ENCODE data around the gene ZNF444. TPM values are rescaled to one million over a fixed set of nuclear protein-coding genes. Genes with fewer than 3 reads are reported as not detected.
"Not testable (repeated sequence)": the region's sequence is repeated elsewhere in the genome, so short reads cannot be mapped to it uniquely, and the experiment has no call there.

Gene ZNF444
- total and polyA plus RNA-seq, 4 donors = 10.3 to 48.3 (median 24.6) TPM

DNA sequence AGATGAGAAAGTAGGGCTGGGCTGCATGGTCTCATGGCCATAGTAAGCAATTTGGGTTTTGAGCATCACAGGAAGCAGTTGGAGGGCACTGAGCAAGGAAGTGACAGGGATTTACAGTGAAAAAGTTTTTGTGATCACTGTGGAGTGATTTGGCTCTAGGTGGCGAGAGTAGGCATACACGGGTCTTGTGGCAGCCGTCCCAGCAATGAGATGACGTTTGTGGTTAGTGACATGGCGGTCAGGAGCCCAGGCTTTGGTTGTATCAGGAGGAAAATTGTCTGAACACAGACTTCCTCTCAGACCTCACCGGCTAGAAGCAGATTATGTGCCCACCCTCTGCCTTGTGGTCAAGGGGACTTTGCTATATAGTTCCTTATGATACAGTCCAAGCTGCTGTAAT, 3.3 kb downstream of the ZNF444 start:
- no peaks in the 10 kb centered on the region for H3K9me3 ChIP-seq (ENCODE audit: control insufficient read depth, low read length)

DNA sequence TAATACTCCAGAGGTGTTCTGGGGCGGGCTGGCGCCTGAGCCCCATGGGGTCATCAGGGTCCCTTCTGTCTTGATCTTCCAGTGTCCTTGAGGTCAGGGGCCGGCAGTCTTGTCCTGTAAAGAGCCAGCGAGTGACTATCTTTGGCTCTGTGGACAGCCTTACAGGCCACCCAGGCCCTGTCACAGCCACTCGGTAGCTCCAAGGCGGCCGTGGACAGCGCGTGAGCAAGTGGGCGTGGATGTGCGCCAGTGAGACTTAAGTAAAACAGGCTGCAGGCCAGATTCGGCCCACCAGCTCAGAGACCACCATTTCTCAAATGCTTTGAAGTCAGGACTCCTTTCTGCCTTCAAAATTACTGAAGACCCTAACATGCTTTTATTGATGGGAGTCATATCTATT, 3.7 kb downstream of the ZNF444 start:
- H3K4me3 ChIP-seq (ENCODE audit: low read length in 2 of 2) = no peak overlapping the region
- intact Hi-C loops (cut with DNase I) = loop anchor here in 1 of 2 donors (5.0 to 10.0 kb wide), 2 partner anchors 38 to 170 kb away; partner anchors contain the start of gene ZSCAN5A
- H3K4me1 ChIP-seq (ENCODE audit: control insufficient read depth in 1 of 2, insufficient read depth in 2 of 2, low read length in 2 of 2) = no peaks in the 10 kb centered on the region
- H3K27ac ChIP-seq (ENCODE audit: low read depth in 1 of 2, low read length in 2 of 2) = no peak overlapping the region
- DNase-seq = no peak
- H3K27me3 ChIP-seq (ENCODE audit: control insufficient read depth in 1 of 2, insufficient read depth in 2 of 2, low read length in 1 of 2) = no peaks in the 10 kb centered on the region
- ATAC-seq (ENCODE audit: low FRiP score) = no peak
- H3K36me3 ChIP-seq (ENCODE audit: control insufficient read depth in 1 of 2, insufficient read depth in 2 of 2, low read length in 1 of 2) = peaks cover 0 to 2% of the 10 kb centered on the region in 2 donors
- 89 to 93% methylated on average over 12 of the region's 12 CpGs for WGBS, 2 donors
- H3K9me3 ChIP-seq (ENCODE audit: control insufficient read depth, low read length) = no peaks in the 10 kb centered on the region

More for the DNA sequence above, 3.3 kb downstream of the ZNF444 start:
- WGBS, 2 donors = 62 to 64% methylated on average over 6 of the region's 6 CpGs
- ATAC-seq (ENCODE audit: low FRiP score) (no peak), DNase-seq (no peak)
- Histone ChIP-seq H3K4me3 (ENCODE audit: low read length in 2 of 2) (no peak overlapping the region), H3K27me3 (ENCODE audit: control insufficient read depth in 1 of 2, insufficient read depth in 2 of 2, low read length in 1 of 2) (no peaks in the 10 kb centered on the region), H3K36me3 (ENCODE audit: control insufficient read depth in 1 of 2, insufficient read depth in 2 of 2, low read length in 1 of 2) (peaks cover 0 to 2% of the 10 kb centered on the region in 2 donors), H3K27ac (ENCODE audit: low read depth in 1 of 2, low read length in 2 of 2) (no peak overlapping the region), H3K4me1 (ENCODE audit: control insufficient read depth in 1 of 2, insufficient read depth in 2 of 2, low read length in 2 of 2) (no peaks in the 10 kb centered on the region)
- intact Hi-C loops (cut with DNase I) = loop anchor here in 1 of 2 donors (5.0 to 10.0 kb wide), 2 partner anchors 37 to 170 kb away; partner anchors contain the start of gene ZSCAN5A

DNA sequence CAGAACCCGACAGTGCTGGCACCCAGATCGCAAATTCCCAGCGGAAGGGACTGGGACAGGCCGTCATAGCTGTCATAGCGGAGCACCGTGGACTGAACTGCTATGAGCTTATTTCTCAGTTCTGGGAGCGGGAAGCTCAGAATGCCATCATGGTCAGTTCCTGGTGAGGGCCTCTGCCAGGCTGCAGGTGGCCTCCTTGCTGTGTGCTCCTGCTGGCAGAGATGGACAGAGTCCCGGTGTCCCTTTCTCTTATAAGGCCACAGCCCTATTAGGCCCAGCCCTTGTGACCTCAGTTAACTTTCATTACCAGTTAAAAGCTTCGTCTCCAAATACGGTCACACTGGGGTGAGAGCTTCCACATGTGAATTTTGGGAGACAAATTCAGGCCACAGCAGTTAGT, 4.6 kb downstream of the ZNF444 start:
- Histone ChIP-seq H3K36me3 (ENCODE audit: control insufficient read depth in 1 of 2, insufficient read depth in 2 of 2, low read length in 1 of 2) (peaks cover 0 to 2% of the 10 kb centered on the region in 2 donors), H3K27me3 (ENCODE audit: control insufficient read depth in 1 of 2, insufficient read depth in 2 of 2, low read length in 1 of 2) (no peaks in the 10 kb centered on the region), H3K27ac (ENCODE audit: low read depth in 1 of 2, low read length in 2 of 2) (no peak overlapping the region), H3K4me1 (ENCODE audit: control insufficient read depth in 1 of 2, insufficient read depth in 2 of 2, low read length in 2 of 2) (no peaks in the 10 kb centered on the region), H3K9me3 (ENCODE audit: control insufficient read depth, low read length) (no peaks in the 10 kb centered on the region), H3K4me3 (ENCODE audit: low read length in 2 of 2) (no peak overlapping the region)
- 84 to 91% methylated on average over 10 of the region's 10 CpGs for WGBS, 2 donors
- ATAC-seq (ENCODE audit: low FRiP score) (no peak), DNase-seq (no peak)
- intact Hi-C loops (cut with DNase I) = loop anchor here in 1 of 2 donors (10.0 kb wide), 1 partner anchor 169 kb away; the partner anchor contains the start of gene ZSCAN5A

DNA sequence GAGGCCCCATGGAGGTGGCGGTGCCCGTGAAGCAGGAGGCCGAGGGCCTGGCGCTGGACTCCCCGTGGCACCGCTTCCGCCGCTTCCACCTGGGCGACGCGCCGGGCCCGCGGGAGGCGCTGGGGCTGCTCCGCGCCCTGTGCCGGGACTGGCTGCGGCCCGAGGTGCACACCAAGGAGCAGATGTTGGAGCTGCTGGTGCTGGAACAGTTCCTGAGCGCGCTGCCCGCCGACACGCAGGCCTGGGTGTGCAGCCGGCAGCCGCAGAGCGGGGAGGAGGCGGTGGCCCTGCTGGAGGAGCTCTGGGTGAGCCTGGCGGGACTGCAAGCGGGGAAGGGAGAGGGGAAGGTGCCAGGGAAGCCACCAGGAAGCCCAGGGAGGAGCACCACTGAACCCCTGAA, 5.8 kb downstream of the ZNF444 start:
- WGBS, 2 donors = 96% methylated on average over 31 of the region's 31 CpGs
- H3K9me3 ChIP-seq (ENCODE audit: control insufficient read depth, low read length) = no peaks in the 10 kb centered on the region
- no peak overlapping the region for H3K27ac ChIP-seq (ENCODE audit: low read depth in 1 of 2, low read length in 2 of 2)
- H3K27me3 ChIP-seq (ENCODE audit: control insufficient read depth in 1 of 2, insufficient read depth in 2 of 2, low read length in 1 of 2) = no peaks in the 10 kb centered on the region
- DNase-seq = no peak
- no peaks in the 10 kb centered on the region for H3K4me1 ChIP-seq (ENCODE audit: control insufficient read depth in 1 of 2, insufficient read depth in 2 of 2, low read length in 2 of 2)
- no peak for ATAC-seq (ENCODE audit: low FRiP score)
- intact Hi-C loops (cut with DNase I) = loop anchor here in 1 of 2 donors (10.0 kb wide), 1 partner anchor 168 kb away; the partner anchor contains the start of gene ZSCAN5A
- peaks cover 0 to 2% of the 10 kb centered on the region in 2 donors for H3K36me3 ChIP-seq (ENCODE audit: control insufficient read depth in 1 of 2, insufficient read depth in 2 of 2, low read length in 1 of 2)
- no peak overlapping the region for H3K4me3 ChIP-seq (ENCODE audit: low read length in 2 of 2)

DNA sequence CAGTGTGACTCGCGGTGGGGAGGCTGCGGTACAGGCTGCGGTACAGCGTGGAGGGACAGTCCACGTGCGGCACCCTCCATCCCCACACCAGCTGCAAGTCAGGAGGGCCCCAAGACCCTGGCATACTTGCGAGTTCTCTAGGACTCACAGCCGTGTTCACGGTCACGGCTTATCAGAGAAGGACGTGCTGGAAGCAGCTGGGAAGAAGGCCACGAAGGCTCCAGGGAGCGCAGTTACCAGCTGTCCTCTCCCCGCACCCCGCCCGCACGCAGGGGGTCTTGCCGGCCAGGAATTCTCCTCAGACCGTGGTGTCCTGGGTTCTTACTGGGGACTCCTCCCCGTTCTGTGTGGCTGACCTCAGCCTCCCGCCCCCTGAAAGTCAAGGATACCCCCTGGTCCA, 6.2 kb downstream of the ZNF444 start:
- Histone ChIP-seq H3K4me3 (ENCODE audit: low read length in 2 of 2) (no peak overlapping the region), H3K27ac (ENCODE audit: low read depth in 1 of 2, low read length in 2 of 2) (no peak overlapping the region), H3K4me1 (ENCODE audit: control insufficient read depth in 1 of 2, insufficient read depth in 2 of 2, low read length in 2 of 2) (no peaks in the 10 kb centered on the region), H3K27me3 (ENCODE audit: control insufficient read depth in 1 of 2, insufficient read depth in 2 of 2, low read length in 1 of 2) (no peaks in the 10 kb centered on the region), H3K36me3 (ENCODE audit: control insufficient read depth in 1 of 2, insufficient read depth in 2 of 2, low read length in 1 of 2) (peaks cover 0 to 2% of the 10 kb centered on the region in 2 donors), H3K9me3 (ENCODE audit: control insufficient read depth, low read length) (no peaks in the 10 kb centered on the region)
- intact Hi-C loops (cut with DNase I) = loop anchor here in 1 of 2 donors (10.0 kb wide), 1 partner anchor 167 kb away; the partner anchor contains the start of gene ZSCAN5A
- DNase-seq (no peak), ATAC-seq (ENCODE audit: low FRiP score) (peak; percentile 8)
- WGBS, 2 donors = 92 to 94% methylated on average over 22 of the region's 22 CpGs

DNA sequence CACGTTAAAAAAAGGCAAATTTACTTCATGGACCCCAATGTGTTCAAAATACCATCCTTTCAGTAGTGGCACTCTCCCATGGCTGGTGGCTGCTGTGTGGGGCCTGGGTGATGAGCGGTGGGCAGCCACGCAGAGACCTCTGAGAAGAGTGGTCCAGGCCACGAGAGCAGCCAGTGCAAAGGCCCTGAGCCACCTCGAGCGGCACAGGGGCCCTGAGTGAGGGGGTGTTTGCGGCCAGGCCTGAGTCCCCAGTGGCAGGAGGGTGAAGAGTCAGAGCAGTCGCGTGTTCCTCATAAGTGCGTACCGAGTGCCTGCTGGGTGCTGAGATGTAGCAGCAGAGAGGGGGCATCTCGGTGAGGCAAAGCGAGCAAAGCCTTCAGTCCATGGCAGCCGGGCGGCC, 7.0 kb downstream of the ZNF444 start:
- H3K27ac ChIP-seq (ENCODE audit: low read depth in 1 of 2, low read length in 2 of 2) = no peak overlapping the region
- no peaks in the 10 kb centered on the region for H3K9me3 ChIP-seq (ENCODE audit: control insufficient read depth, low read length)
- no peak for ATAC-seq (ENCODE audit: low FRiP score)
- no peaks in the 10 kb centered on the region for H3K27me3 ChIP-seq (ENCODE audit: control insufficient read depth in 1 of 2, insufficient read depth in 2 of 2, low read length in 1 of 2)
- no peaks in the 10 kb centered on the region for H3K4me1 ChIP-seq (ENCODE audit: control insufficient read depth in 1 of 2, insufficient read depth in 2 of 2, low read length in 2 of 2)
- H3K4me3 ChIP-seq (ENCODE audit: low read length in 2 of 2) = no peak overlapping the region
- H3K36me3 ChIP-seq (ENCODE audit: control insufficient read depth in 1 of 2, insufficient read depth in 2 of 2, low read length in 1 of 2) = peaks cover 0 to 2% of the 10 kb centered on the region in 2 donors
- intact Hi-C loops (cut with DNase I) = loop anchor here in 1 of 2 donors (10.0 kb wide), 1 partner anchor 167 kb away; the partner anchor contains the start of gene ZSCAN5A
- 97% methylated on average over 15 of the region's 15 CpGs for WGBS, 2 donors
- no peak for DNase-seq

DNA sequence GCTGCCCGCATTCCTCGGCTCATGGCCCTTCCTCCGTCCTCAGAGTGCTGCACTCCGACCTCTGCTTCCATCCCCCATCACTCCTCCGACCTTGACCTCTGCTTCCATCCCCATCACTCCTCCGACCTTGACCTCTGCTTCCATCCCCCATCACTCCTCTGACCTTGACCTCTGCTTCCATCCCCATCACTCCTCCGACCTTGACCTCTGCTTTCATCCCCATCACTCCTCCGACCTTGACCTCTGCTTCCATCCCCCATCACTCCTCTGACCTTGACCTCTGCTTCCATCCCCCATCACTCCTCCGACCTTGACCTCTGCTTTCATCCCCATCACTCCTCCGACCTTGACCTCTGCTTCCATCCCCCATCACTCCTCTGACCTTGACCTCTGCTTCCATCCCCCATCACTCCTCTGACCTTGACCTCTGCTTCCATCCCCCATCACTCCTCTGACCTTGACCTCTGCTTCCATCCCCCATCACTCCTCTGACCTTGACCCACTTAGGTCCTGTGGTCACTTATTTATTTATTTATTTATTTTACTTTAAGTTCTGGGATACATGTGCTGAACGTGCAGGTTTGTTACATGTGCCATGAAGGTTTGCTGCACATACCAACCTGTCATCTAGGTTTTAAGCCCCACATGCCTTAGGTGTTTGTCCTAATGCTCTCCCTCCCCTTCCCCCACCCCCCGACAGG, 8.0 kb downstream of the ZNF444 start:
- not testable (repeated sequence) for H3K27me3 ChIP-seq (ENCODE audit: control insufficient read depth in 1 of 2, insufficient read depth in 2 of 2, low read length in 1 of 2); H3K27ac ChIP-seq (ENCODE audit: low read depth in 1 of 2, low read length in 2 of 2); H3K9me3 ChIP-seq (ENCODE audit: control insufficient read depth, low read length); ATAC-seq (ENCODE audit: low FRiP score); H3K4me3 ChIP-seq (ENCODE audit: low read length in 2 of 2); H3K4me1 ChIP-seq (ENCODE audit: control insufficient read depth in 1 of 2, insufficient read depth in 2 of 2, low read length in 2 of 2); H3K36me3 ChIP-seq (ENCODE audit: control insufficient read depth in 1 of 2, insufficient read depth in 2 of 2, low read length in 1 of 2); DNase-seq
- intact Hi-C loops (cut with DNase I) = loop anchor here in 1 of 2 donors (10.0 kb wide), 1 partner anchor 166 kb away; the partner anchor contains the start of gene ZSCAN5A
- 94 to 96% methylated on average over 12 of the region's 12 CpGs for WGBS, 2 donors

DNA sequence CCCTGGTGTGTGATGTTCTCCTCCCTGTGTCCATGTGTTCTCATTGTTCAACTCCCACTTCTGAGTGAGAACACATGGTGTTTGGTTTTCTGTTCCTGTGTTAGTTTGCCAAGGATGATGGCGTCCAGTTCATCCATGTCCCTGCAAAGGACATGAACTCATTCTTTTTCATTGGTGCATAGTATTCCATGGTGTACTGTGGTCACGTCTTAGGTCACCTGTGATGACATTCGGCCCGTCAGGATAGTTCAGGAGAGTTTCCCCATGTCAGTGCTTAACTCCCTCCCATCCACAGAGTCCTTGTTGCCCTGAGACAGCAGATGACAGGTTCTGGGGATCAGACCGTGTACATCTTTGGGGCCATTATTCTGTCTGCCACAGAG, 8.6 kb downstream of the ZNF444 start:
- peaks cover 0 to 2% of the 10 kb centered on the region in 2 donors for H3K36me3 ChIP-seq (ENCODE audit: control insufficient read depth in 1 of 2, insufficient read depth in 2 of 2, low read length in 1 of 2)
- no peak overlapping the region for H3K4me3 ChIP-seq (ENCODE audit: low read length in 2 of 2)
- WGBS, 2 donors = 92 to 96% methylated on average over 5 of the region's 5 CpGs
- intact Hi-C loops (cut with DNase I) = loop anchor here in 1 of 2 donors (10.0 kb wide), 1 partner anchor 165 kb away; the partner anchor contains the start of gene ZSCAN5A
- no peaks in the 10 kb centered on the region for H3K27me3 ChIP-seq (ENCODE audit: control insufficient read depth in 1 of 2, insufficient read depth in 2 of 2, low read length in 1 of 2)
- ATAC-seq (ENCODE audit: low FRiP score) (no peak), DNase-seq (no peak)
- no peak overlapping the region for H3K27ac ChIP-seq (ENCODE audit: low read depth in 1 of 2, low read length in 2 of 2)
- no peaks in the 10 kb centered on the region for H3K4me1 ChIP-seq (ENCODE audit: control insufficient read depth in 1 of 2, insufficient read depth in 2 of 2, low read length in 2 of 2)
- no peaks in the 10 kb centered on the region for H3K9me3 ChIP-seq (ENCODE audit: control insufficient read depth, low read length)

DNA sequence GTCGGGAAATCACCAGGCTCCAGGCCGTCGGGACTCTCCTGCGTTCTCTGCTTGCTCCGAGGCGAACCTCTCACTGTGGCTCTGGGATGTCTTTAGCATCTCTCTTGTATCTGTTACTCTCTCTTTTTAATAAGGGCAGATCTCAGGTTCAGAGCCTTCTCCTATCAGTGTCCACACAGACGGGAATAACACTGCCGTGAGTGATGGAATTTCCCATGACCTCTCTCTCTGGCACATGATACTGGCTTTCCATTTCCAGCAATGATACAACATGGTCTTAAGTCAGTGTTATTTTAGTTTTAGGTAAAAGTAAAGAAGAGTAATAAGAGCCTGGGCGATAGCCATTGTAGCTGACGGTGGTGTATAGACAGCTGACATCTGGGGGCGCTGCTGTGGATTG, 9.3 kb downstream of the ZNF444 start:
- no peak overlapping the region for H3K27ac ChIP-seq (ENCODE audit: low read depth in 1 of 2, low read length in 2 of 2)
- WGBS, 2 donors = 72 to 76% methylated on average over 11 of the region's 11 CpGs

More for the DNA sequence above, 9.3 kb downstream of the ZNF444 start:
- no peaks in the 10 kb centered on the region for H3K9me3 ChIP-seq (ENCODE audit: control insufficient read depth, low read length)
- H3K4me1 ChIP-seq (ENCODE audit: control insufficient read depth in 1 of 2, insufficient read depth in 2 of 2, low read length in 2 of 2) = no peaks in the 10 kb centered on the region
- DNase-seq (no peak), ATAC-seq (ENCODE audit: low FRiP score) (no peak)
- H3K36me3 ChIP-seq (ENCODE audit: control insufficient read depth in 1 of 2, insufficient read depth in 2 of 2, low read length in 1 of 2) = peaks cover 0 to 2% of the 10 kb centered on the region in 2 donors
- H3K27me3 ChIP-seq (ENCODE audit: control insufficient read depth in 1 of 2, insufficient read depth in 2 of 2, low read length in 1 of 2) = no peaks in the 10 kb centered on the region
- no peak overlapping the region for H3K4me3 ChIP-seq (ENCODE audit: low read length in 2 of 2)
- intact Hi-C loops (cut with DNase I) = no loop called here
